Cardiac muscle cell (in vitro differentiated cells and primary cell): ENCODE data around the gene MEIOB. TPM values are rescaled to one million over a fixed set of nuclear protein-coding genes. Genes with fewer than 3 reads are reported as not detected.

Experiments
- DNase-seq, 2 donors: peaks; one replicate each; pipeline versions ENCODE4 v3.0.0 to v3.0.0-alpha.2; 2010 to 2017; ENCODE audit warnings: low read depth in 1 of 2, low spot score in 1 of 2
- H3K27ac ChIP-seq: fragments of 200-600 bp; sonication (generic); 2 replicates; pipeline ENCODE4 v1.5.1; 2016
- H3K27me3 ChIP-seq: fragments of 200-600 bp; sonication (generic); 2 replicates; pipeline ENCODE4 v1.6.0; 2016; ENCODE audit warnings: control low read depth
- H3K36me3 ChIP-seq: fragments of 200-600 bp; sonication (generic); 2 replicates; pipeline ENCODE4 v1.5.1; 2016; ENCODE audit warnings: control low read depth
- H3K4me1 ChIP-seq: fragments of 200-600 bp; sonication (generic); 2 replicates; pipeline ENCODE4 v1.8.1; 2017; ENCODE audit warnings: low read depth, mild to moderate bottlenecking, mixed run types
- H3K4me3 ChIP-seq: fragments of 200-600 bp; sonication (generic); 2 replicates; pipeline ENCODE4 v1.5.1; 2016; ENCODE audit warnings: mild to moderate bottlenecking
- H3K9me3 ChIP-seq: fragments of 200-600 bp; sonication (generic); 2 replicates; pipeline ENCODE4 v1.5.1; 2017; ENCODE audit warnings: low read depth, mild to moderate bottlenecking, control low read depth
- polyA plus RNA-seq: library from polyadenylated mRNA; unstranded; fragments of >200 nt; fragmentation: Nextera tagmentation; extraction: Ambion mirVana; gene quantifications from 2 replicates; pipeline ENCODE4 v1.2.1, GENCODE V29; 2016
- total RNA-seq: library from RNA; depleted of rRNA; stranded (reverse); fragments of >200 nt; gene quantifications from 2 replicates; pipeline ENCODE4 v1.2.3, GENCODE V29; 2016
- TF ChIP-seq, protein P1 (sequence below): IDR thresholded peaks from 2 replicates; pipeline ENCODE4 v1.5.1; 2012; ENCODE audit warnings: low read depth, mild to moderate bottlenecking, low read length

The MEIOB gene
- total and polyA plus RNA-seq, 2 experiments from 2014 or later = 2.0 TPM; not detected in 1

DNA sequence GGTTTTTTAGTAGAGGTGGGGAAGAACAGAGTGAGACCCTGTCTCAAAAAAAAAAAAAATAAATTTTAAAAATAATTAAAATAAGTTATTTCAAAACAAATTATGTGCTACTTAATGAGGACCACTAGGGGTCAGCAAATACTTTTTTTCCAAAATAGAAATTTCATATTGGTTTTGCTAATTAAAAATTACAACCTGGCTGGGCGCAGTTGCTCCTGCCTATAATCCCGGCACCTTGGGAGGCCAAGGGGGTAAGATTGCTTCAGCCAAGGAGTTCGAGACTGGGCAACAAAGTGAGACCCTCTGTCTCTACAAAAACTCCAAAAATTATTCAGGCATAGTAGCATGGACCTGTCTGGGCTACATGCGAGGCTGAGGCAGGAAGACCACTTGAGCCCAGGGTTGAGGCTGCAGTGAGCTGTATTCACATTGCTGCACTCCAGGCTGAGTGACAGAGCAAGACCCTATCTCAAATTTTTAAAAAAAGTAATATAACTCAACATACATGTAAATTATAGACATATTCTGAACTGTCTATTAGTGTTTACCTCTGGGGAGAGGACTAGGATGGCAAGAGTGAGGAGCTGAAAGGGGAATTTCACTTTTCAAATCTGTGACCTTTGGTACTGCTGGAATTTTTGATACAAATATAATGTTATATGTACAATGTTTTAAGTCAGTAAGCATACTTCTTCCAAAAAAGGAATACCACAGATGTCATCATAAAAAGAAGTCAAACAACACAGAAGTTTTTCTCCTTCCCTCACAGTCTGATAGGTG is 8.1 kb downstream of the MEIOB start:
- TF ChIP-seq, protein P1, sequence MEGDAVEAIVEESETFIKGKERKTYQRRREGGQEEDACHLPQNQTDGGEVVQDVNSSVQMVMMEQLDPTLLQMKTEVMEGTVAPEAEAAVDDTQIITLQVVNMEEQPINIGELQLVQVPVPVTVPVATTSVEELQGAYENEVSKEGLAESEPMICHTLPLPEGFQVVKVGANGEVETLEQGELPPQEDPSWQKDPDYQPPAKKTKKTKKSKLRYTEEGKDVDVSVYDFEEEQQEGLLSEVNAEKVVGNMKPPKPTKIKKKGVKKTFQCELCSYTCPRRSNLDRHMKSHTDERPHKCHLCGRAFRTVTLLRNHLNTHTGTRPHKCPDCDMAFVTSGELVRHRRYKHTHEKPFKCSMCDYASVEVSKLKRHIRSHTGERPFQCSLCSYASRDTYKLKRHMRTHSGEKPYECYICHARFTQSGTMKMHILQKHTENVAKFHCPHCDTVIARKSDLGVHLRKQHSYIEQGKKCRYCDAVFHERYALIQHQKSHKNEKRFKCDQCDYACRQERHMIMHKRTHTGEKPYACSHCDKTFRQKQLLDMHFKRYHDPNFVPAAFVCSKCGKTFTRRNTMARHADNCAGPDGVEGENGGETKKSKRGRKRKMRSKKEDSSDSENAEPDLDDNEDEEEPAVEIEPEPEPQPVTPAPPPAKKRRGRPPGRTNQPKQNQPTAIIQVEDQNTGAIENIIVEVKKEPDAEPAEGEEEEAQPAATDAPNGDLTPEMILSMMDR = peak; percentile 50
- Histone ChIP-seq H3K4me1 (no peaks in the 10 kb centered on the region), H3K27ac (no peak overlapping the region), H3K27me3 (peaks cover 49% of the 10 kb centered on the region), H3K36me3 (no peaks in the 10 kb centered on the region), H3K9me3 (no peaks in the 10 kb centered on the region), H3K4me3 (no peak overlapping the region)
- DNase-seq = peak; percentile 44 to 62

DNA sequence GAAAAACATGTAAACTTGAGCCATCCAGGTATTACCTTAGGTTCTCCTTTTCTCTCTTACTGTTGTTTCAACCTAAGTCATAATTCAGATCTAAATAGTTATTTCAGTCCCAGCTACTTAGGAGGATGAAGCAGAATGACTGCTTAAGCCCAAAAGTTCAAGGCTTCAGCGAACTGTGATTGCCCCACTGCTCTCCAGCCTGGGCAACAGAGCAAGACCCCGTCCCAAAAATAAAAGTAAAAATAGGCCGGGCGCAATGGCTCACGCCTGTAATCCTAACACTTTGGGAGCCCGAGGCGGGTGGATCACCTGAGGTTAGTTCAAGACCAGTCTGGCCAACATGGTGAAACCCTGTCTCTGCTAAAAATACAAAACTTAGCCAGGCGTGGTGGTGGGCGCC is 9.6 kb downstream of the MEIOB start:
- no peaks in the 10 kb centered on the region for H3K9me3 ChIP-seq
- TF ChIP-seq, protein P1 = no peak
- H3K27ac ChIP-seq = no peak overlapping the region
- no peaks in the 10 kb centered on the region for H3K4me1 ChIP-seq
- no peaks in the 10 kb centered on the region for H3K36me3 ChIP-seq
- peaks cover 64% of the 10 kb centered on the region for H3K27me3 ChIP-seq
- no peak overlapping the region for H3K4me3 ChIP-seq
- DNase-seq = no peak

DNA sequence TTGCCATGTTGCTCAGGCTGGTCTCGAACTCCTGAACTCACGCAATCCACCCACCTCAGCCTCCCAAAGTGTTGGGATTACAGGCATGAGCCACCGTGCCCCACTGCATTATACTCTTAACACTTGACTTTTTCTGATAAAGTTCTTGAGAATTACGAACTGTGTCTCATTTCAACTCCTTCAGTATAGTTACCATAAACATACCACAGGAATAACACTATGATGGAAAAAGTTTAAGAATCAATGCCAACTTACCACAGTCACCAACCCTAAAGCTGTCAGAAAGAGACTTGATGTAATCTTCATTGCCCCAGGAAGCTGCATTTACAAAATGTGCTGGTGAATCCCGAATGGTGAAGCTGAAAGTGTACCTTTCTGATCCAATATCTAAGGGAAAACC is 10.2 kb downstream of the MEIOB start:
- no peak overlapping the region for H3K4me3 ChIP-seq
- no peak overlapping the region for H3K27ac ChIP-seq
- TF ChIP-seq, protein P1 = no peak
- no peaks in the 10 kb centered on the region for H3K4me1 ChIP-seq
- H3K27me3 ChIP-seq = peaks cover 67% of the 10 kb centered on the region
- no peaks in the 10 kb centered on the region for H3K36me3 ChIP-seq
- H3K9me3 ChIP-seq = no peaks in the 10 kb centered on the region
- DNase-seq = no peak

DNA sequence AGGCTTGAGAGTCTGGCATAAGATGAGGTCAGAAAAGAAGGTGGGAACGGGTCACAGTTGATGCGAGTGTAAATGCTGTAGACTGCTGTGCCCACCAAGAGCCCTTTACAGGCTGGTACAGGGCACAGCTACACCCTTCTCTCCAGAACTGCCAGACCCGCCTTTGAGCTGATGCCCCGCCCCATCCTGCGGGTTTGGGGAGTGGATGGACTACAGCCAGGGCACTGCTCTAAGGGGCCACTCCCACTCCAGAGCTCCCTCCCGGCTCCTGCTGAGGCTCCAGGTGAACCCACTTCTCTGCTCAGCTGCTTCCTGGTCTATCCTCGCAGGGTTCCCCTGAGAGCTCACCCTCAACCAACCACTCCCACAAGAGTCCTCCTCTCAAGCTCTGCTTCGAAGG is 12.3 kb downstream of the MEIOB start:
- no peak overlapping the region for H3K4me3 ChIP-seq
- peaks cover 56% of the 10 kb centered on the region for H3K27me3 ChIP-seq
- no peak for DNase-seq
- no peaks in the 10 kb centered on the region for H3K36me3 ChIP-seq
- TF ChIP-seq, protein P1 = no peak
- peaks cover 5% of the 10 kb centered on the region for H3K4me1 ChIP-seq
- no peak overlapping the region for H3K27ac ChIP-seq
- no peaks in the 10 kb centered on the region for H3K9me3 ChIP-seq

DNA sequence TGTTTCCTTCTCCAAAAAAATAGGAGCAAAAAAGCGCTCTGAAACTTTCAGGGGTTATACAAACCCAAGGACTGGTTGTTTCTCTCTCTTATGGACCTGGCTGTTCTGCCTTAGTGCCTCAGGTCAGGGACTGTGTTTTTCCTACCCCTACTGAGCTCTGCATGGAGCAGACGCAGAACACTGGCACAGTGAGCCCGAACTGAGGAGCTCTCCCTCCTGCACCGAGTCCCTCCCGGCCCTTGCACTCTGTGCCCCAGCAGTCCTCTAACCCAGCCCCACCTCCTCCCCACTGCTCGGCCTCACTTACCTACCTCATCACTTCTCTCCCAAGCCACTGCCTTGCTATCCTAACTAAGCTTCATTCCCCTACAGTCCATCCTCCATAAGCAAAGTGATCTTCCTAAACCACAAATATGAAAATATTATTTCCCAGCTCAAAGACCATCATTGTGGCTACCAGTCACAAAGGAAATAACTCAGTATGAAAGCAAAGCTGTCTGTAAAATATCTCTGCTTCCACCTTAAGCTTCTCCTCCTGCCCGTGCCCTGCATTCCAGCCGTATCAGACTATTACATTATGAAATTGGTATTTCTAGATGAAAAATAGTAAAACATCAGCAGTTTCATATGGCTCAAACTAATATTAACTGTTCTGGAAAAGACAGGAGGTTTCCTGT is 13.6 kb downstream of the MEIOB start:
- DNase-seq = no peak
- H3K27me3 ChIP-seq = peaks cover 66% of the 10 kb centered on the region
- H3K27ac ChIP-seq = no peak overlapping the region
- no peaks in the 10 kb centered on the region for H3K9me3 ChIP-seq
- TF ChIP-seq, protein P1 = no peak
- H3K4me3 ChIP-seq = no peak overlapping the region
- no peaks in the 10 kb centered on the region for H3K36me3 ChIP-seq
- H3K4me1 ChIP-seq = peaks cover 5% of the 10 kb centered on the region
